ENCODE measurements around the gene SWI5.

DNA sequence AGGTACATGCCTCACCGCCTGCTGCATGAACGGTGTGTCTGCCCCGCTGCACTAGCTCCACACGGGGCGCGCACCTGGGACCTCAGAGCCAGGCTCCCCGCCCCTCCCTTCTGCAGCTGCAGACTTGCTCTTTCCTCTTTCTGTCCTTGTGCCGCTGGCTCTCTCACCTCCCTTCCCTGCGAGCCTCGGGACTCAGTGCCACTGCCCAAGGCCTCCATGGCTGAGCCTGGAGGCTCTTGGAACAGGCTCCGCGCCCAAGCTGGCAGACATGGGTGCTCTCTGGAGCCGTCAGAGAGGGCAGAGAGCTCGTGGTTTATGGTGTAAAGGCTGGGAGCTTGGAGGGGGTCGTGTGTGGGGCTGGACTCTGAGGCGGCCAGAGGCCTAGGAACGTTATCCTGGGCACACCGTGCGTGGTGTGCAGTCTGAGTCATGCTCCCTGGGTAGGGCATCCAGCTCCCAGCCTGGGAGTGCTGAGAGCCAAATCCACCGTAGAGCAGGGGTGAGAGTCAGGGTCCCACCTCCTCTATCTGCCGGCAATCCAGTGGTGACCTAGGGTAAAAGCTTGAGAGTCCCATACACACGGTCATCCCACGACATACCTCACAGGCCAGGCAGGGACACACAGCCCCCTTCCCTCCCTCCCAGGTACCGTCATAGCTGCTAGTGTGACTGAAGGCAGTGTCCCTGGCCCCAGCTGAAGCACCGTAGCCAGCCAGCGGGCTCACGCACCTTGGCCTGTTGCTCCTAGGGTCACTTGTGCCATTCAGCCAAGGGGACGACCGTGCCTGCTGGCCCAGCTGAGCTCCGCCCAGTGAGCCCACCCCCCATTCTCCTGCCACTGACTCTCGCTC, 22.7 kb upstream of the SWI5 start:
- TF ChIP-seq CTCF (IDR thresholded peaks at IDR 0.05; ENCODE audit: insufficient read depth, low read length, poor library complexity, severe bottlenecking) (no peak), EZH2phosphoT487 (conservative IDR thresholded peaks at IDR 0.05; ENCODE audit: low read length) (no peak)
